Measurements from ENCODE around the gene SLAMF9.

Gene SLAMF9

GRCh38 chr1:159941591-159942560, 12.2 kb downstream of the SLAMF9 start:
- Histone ChIP-seq H3K4me1 (ENCODE audit: control insufficient read depth, insufficient read depth, low read length) (peaks cover 67% of the 10 kb centered on the region), H3K9me3 (ENCODE audit: control insufficient read depth, low read length) (no peaks in the 10 kb centered on the region)

GRCh38 chr1:159941141-159941540, 12.9 kb downstream of the SLAMF9 start:
- Histone ChIP-seq H3K9me3 (ENCODE audit: control insufficient read depth, low read length) (no peaks in the 10 kb centered on the region), H3K27me3 (ENCODE audit: control insufficient read depth, insufficient read depth, low read length, poor library complexity, severe bottlenecking) (no peaks in the 10 kb centered on the region), H3K4me1 (ENCODE audit: control insufficient read depth, insufficient read depth, low read length) (peaks cover 71% of the 10 kb centered on the region), H3K27ac (ENCODE audit: insufficient read depth, low read depth, low read length, poor library complexity, severe bottlenecking) (peak overlapping the region; percentile 92), H3K4me3 (ENCODE audit: insufficient read depth, low read depth, low read length) (peak overlapping the region; percentile 5), H3K36me3 (ENCODE audit: control insufficient read depth, insufficient read depth, low read length) (peaks cover 3% of the 10 kb centered on the region)
- WGBS, 2 experiments: 26% methylated on average over 5 of the region's 5 CpGs

More at GRCh38 chr1:159941591-159942560, 12.2 kb downstream of the SLAMF9 start:
- H3K27ac ChIP-seq (ENCODE audit: insufficient read depth, low read depth, low read length, poor library complexity, severe bottlenecking): peak overlapping the region; percentile 92
- peak overlapping the region; percentile 5 for H3K4me3 ChIP-seq (ENCODE audit: insufficient read depth, low read depth, low read length)
- 72% methylated on average over 14 of the region's 15 CpGs for WGBS, 2 experiments
- H3K27me3 ChIP-seq (ENCODE audit: control insufficient read depth, insufficient read depth, low read length, poor library complexity, severe bottlenecking): no peaks in the 10 kb centered on the region
- peaks cover 3% of the 10 kb centered on the region for H3K36me3 ChIP-seq (ENCODE audit: control insufficient read depth, insufficient read depth, low read length)

GRCh38 chr1:159940006-159940620, 13.9 kb downstream of the SLAMF9 start:
- H3K9me3 ChIP-seq (ENCODE audit: control insufficient read depth, low read length): no peaks in the 10 kb centered on the region

GRCh38 chr1:159939678-159940002, 14.4 kb downstream of the SLAMF9 start:
- 83 to 100% methylated on average over 3 of the region's 3 CpGs for WGBS, 2 experiments
- peaks cover 66% of the 10 kb centered on the region for H3K4me1 ChIP-seq (ENCODE audit: control insufficient read depth, insufficient read depth, low read length)
- no peak overlapping the region for H3K27ac ChIP-seq (ENCODE audit: insufficient read depth, low read depth, low read length, poor library complexity, severe bottlenecking)
- H3K4me3 ChIP-seq (ENCODE audit: insufficient read depth, low read depth, low read length): no peak overlapping the region
- H3K36me3 ChIP-seq (ENCODE audit: control insufficient read depth, insufficient read depth, low read length): peaks cover 3% of the 10 kb centered on the region
- no peaks in the 10 kb centered on the region for H3K9me3 ChIP-seq (ENCODE audit: control insufficient read depth, low read length)
- H3K27me3 ChIP-seq (ENCODE audit: control insufficient read depth, insufficient read depth, low read length, poor library complexity, severe bottlenecking): no peaks in the 10 kb centered on the region

More at GRCh38 chr1:159940006-159940620, 13.9 kb downstream of the SLAMF9 start:
- peaks cover 3% of the 10 kb centered on the region for H3K36me3 ChIP-seq (ENCODE audit: control insufficient read depth, insufficient read depth, low read length)
- peaks cover 69% of the 10 kb centered on the region for H3K4me1 ChIP-seq (ENCODE audit: control insufficient read depth, insufficient read depth, low read length)
- no peak overlapping the region for H3K27ac ChIP-seq (ENCODE audit: insufficient read depth, low read depth, low read length, poor library complexity, severe bottlenecking)
- WGBS, 2 experiments: 95 to 96% methylated on average over 11 of the region's 11 CpGs
- H3K27me3 ChIP-seq (ENCODE audit: control insufficient read depth, insufficient read depth, low read length, poor library complexity, severe bottlenecking): no peaks in the 10 kb centered on the region
- no peak overlapping the region for H3K4me3 ChIP-seq (ENCODE audit: insufficient read depth, low read depth, low read length)

- Histone ChIP-seq H3K9me3 (ENCODE audit: control insufficient read depth, low read length) (no peaks in the 10 kb centered on the region), H3K4me1 (ENCODE audit: control insufficient read depth, insufficient read depth, low read length) (peaks cover 60% of the 10 kb centered on the region), H3K27ac (ENCODE audit: insufficient read depth, low read depth, low read length, poor library complexity, severe bottlenecking) (no peak overlapping the region), H3K36me3 (ENCODE audit: control insufficient read depth, insufficient read depth, low read length) (peaks cover 3% of the 10 kb centered on the region), H3K4me3 (ENCODE audit: insufficient read depth, low read depth, low read length) (no peak overlapping the region), H3K27me3 (ENCODE audit: control insufficient read depth, insufficient read depth, low read length, poor library complexity, severe bottlenecking) (no peaks in the 10 kb centered on the region)
- 91 to 92% methylated on average over 6 of the region's 6 CpGs for WGBS, 2 experiments
Measured at GRCh38 chr1:159938905-159939677, 14.9 kb downstream of the SLAMF9 start.

GRCh38 chr1:159938211-159938852, 15.7 kb downstream of the SLAMF9 start:
- no peaks in the 10 kb centered on the region for H3K27me3 ChIP-seq (ENCODE audit: control insufficient read depth, insufficient read depth, low read length, poor library complexity, severe bottlenecking)
- WGBS, 2 experiments: 81 to 82% methylated on average over 7 of the region's 7 CpGs
- H3K4me1 ChIP-seq (ENCODE audit: control insufficient read depth, insufficient read depth, low read length): peaks cover 57% of the 10 kb centered on the region

GRCh38 chr1:159937054-159937750, 16.8 kb downstream of the SLAMF9 start:
- Histone ChIP-seq H3K4me1 (ENCODE audit: control insufficient read depth, insufficient read depth, low read length) (peaks cover 45% of the 10 kb centered on the region), H3K9me3 (ENCODE audit: control insufficient read depth, low read length) (no peaks in the 10 kb centered on the region), H3K36me3 (ENCODE audit: control insufficient read depth, insufficient read depth, low read length) (peaks cover 12% of the 10 kb centered on the region), H3K4me3 (ENCODE audit: insufficient read depth, low read depth, low read length) (no peak overlapping the region), H3K27ac (ENCODE audit: insufficient read depth, low read depth, low read length, poor library complexity, severe bottlenecking) (no peak overlapping the region), H3K27me3 (ENCODE audit: control insufficient read depth, insufficient read depth, low read length, poor library complexity, severe bottlenecking) (no peaks in the 10 kb centered on the region)
- WGBS, 2 experiments: 47 to 48% methylated on average over 4 of the region's 4 CpGs

More at GRCh38 chr1:159938211-159938852, 15.7 kb downstream of the SLAMF9 start:
- H3K36me3 ChIP-seq (ENCODE audit: control insufficient read depth, insufficient read depth, low read length): peaks cover 10% of the 10 kb centered on the region
- H3K9me3 ChIP-seq (ENCODE audit: control insufficient read depth, low read length): no peaks in the 10 kb centered on the region
- H3K27ac ChIP-seq (ENCODE audit: insufficient read depth, low read depth, low read length, poor library complexity, severe bottlenecking): no peak overlapping the region
- H3K4me3 ChIP-seq (ENCODE audit: insufficient read depth, low read depth, low read length): no peak overlapping the region

GRCh38 chr1:159936273-159936904, 17.6 kb downstream of the SLAMF9 start:
- Histone ChIP-seq H3K4me3 (ENCODE audit: insufficient read depth, low read depth, low read length) (no peak overlapping the region), H3K27me3 (ENCODE audit: control insufficient read depth, insufficient read depth, low read length, poor library complexity, severe bottlenecking) (no peaks in the 10 kb centered on the region), H3K27ac (ENCODE audit: insufficient read depth, low read depth, low read length, poor library complexity, severe bottlenecking) (no peak overlapping the region), H3K9me3 (ENCODE audit: control insufficient read depth, low read length) (no peaks in the 10 kb centered on the region), H3K36me3 (ENCODE audit: control insufficient read depth, insufficient read depth, low read length) (peaks cover 12% of the 10 kb centered on the region), H3K4me1 (ENCODE audit: control insufficient read depth, insufficient read depth, low read length) (peaks cover 37% of the 10 kb centered on the region)
- 41 to 46% methylated on average over 16 of the region's 16 CpGs for WGBS, 2 experiments

GRCh38 chr1:159935719-159936272, 18.2 kb downstream of the SLAMF9 start:
- Histone ChIP-seq H3K4me3 (ENCODE audit: insufficient read depth, low read depth, low read length) (no peak overlapping the region), H3K36me3 (ENCODE audit: control insufficient read depth, insufficient read depth, low read length) (peaks cover 12% of the 10 kb centered on the region)
- 79 to 80% methylated on average over 4 of the region's 4 CpGs for WGBS, 2 experiments

More at GRCh38 chr1:159935719-159936272, 18.2 kb downstream of the SLAMF9 start:
- Histone ChIP-seq H3K27me3 (ENCODE audit: control insufficient read depth, insufficient read depth, low read length, poor library complexity, severe bottlenecking) (no peaks in the 10 kb centered on the region), H3K27ac (ENCODE audit: insufficient read depth, low read depth, low read length, poor library complexity, severe bottlenecking) (no peak overlapping the region), H3K4me1 (ENCODE audit: control insufficient read depth, insufficient read depth, low read length) (peaks cover 31% of the 10 kb centered on the region), H3K9me3 (ENCODE audit: control insufficient read depth, low read length) (no peaks in the 10 kb centered on the region)
